ENCODE results near the gene BTAF1.

BTAF1 gene

DNA sequence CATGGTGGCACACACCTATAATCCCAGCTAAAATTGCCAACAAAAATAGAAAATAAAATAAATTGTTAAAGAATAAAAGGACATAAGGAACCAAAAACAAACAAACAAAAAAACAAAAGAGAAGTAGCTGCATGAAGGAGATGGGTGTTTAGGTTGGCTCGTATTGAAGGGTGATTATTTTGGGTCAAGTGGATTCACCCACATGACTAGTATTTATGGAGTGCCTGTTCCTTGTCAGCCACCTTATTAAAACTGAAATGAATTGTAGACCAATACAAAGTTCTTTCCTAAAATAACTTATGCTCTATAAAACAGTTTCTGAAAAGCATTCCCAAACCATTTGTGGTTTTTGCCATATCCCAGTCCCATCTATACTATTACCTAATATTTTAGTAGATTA lies 138.7 kb downstream of the BTAF1 start:
- TF ChIP-seq, protein P1, sequence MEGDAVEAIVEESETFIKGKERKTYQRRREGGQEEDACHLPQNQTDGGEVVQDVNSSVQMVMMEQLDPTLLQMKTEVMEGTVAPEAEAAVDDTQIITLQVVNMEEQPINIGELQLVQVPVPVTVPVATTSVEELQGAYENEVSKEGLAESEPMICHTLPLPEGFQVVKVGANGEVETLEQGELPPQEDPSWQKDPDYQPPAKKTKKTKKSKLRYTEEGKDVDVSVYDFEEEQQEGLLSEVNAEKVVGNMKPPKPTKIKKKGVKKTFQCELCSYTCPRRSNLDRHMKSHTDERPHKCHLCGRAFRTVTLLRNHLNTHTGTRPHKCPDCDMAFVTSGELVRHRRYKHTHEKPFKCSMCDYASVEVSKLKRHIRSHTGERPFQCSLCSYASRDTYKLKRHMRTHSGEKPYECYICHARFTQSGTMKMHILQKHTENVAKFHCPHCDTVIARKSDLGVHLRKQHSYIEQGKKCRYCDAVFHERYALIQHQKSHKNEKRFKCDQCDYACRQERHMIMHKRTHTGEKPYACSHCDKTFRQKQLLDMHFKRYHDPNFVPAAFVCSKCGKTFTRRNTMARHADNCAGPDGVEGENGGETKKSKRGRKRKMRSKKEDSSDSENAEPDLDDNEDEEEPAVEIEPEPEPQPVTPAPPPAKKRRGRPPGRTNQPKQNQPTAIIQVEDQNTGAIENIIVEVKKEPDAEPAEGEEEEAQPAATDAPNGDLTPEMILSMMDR (IDR thresholded peaks at IDR 0.05; ENCODE audit: low read depth, low read length), result no peak
- no peak for DNase-seq (ENCODE audit: low read depth in 2 of 2)
- H3K4me3 ChIP-seq (replicated peaks in 1 of 2; ENCODE audit: low read depth in 2 of 2, low read length in 2 of 2), result no peak overlapping the region

DNA sequence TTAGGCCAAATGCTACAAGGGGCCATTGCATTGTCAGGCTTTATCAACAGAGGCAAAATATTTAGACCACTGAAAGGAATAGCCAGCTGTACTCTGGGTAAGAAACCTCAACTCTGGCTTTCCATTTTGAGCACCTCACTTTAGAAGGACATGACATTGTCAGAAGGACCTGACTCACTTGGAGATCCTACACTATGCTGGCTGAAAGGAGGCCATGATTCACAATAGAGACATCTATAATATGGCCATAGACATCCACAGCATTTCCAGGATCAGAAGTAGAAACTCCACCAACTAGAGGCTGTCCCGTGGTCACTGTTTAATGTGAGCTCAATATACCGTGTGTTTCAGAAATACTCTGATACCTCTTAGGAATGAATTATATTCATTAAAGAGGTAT lies 140.9 kb downstream of the BTAF1 start:
- TF ChIP-seq, protein P1 (IDR thresholded peaks at IDR 0.05; ENCODE audit: low read depth, low read length), result no peak
- DNase-seq (ENCODE audit: low read depth in 2 of 2), result peak in 1 of 2 donors; percentile 26

DNA sequence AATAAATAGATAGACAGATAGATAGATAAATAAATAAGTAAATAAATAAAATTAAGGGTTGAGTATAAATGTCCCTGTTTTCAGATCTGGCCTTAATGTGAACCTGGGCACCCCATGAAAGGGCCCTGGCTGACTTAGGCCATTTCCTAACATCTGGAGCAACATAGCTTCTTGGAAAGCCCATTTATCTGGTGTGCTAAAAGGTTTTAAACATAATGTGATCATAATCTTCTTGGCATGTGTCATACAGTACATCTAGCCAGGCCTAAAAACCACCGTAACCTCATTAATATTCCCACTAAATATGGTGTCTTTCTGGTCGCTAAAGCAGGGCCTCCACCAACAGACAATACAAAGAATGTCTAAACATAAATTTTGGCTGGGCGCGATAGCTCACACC lies 142.8 kb downstream of the BTAF1 start:
- no peak overlapping the region for H3K4me3 ChIP-seq (replicated peaks in 1 of 2; ENCODE audit: low read depth in 2 of 2, low read length in 2 of 2)
- DNase-seq (ENCODE audit: low read depth in 2 of 2), result no peak
- TF ChIP-seq, protein P1 (IDR thresholded peaks at IDR 0.05; ENCODE audit: low read depth, low read length), result no peak

More for the DNA sequence above, 140.9 kb downstream of the BTAF1 start:
- H3K4me3 ChIP-seq (replicated peaks in 1 of 2; ENCODE audit: low read depth in 2 of 2, low read length in 2 of 2), result no peak overlapping the region

DNA sequence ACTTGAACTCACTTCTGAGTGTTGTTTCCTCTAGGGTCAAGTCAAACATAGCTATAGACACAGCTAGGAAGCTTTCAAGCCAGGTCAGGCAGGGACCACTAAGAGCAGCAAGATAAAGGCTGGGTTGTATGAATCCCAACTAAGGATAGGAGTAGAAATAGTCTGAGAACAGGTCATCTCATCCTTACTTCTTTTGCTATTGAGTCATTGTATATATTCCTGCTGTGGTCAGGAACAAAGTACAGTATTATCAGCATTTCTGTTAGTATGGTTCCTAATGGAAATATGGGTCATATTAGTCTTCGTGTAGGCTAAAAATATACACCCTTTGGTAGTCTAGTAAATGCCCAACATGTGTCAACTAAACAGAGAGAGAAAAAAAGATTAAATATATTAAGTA lies 145.3 kb downstream of the BTAF1 start:
- no peak overlapping the region for H3K4me3 ChIP-seq (replicated peaks in 1 of 2; ENCODE audit: low read depth in 2 of 2, low read length in 2 of 2)
- DNase-seq (ENCODE audit: low read depth in 2 of 2), result peak in 1 of 2 donors; percentile 18
- TF ChIP-seq, protein P1 (IDR thresholded peaks at IDR 0.05; ENCODE audit: low read depth, low read length), result no peak

DNA sequence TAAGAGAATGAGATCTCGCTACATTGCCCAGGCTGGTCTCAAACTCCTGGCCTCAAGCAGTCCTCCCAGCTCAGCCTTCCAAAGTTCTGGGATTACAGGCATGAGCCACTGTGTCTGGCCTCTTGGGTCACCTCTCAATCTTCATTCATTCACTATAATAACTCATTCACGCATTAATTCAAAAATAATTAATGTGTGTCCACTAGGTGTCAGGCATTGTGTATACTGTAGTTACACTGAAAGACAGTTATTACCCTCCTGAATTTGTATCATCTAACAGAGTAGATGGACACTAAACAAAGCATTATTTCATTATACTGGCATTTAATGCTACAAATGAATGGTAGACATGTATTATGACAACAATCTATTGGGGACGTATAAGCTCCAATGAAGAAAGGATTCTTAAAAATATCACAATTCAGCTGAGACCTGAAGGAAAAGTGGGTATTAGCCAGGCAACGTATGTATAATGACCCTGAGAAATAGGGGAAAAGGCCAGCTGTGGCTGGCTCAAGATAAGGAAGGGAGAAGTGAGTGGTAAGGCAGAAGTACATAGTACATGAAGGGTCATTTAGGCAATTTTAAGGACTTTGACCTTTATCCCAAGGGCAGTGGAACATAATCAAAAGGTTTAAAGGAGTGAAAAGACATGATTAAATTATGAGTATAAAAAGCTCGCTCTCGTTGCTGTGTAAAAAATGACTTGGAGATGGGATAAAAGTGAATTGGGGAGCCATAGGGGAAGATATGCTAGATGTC lies 150.7 kb downstream of the BTAF1 start:
- TF ChIP-seq, protein P1 (IDR thresholded peaks at IDR 0.05; ENCODE audit: low read depth, low read length), result no peak
- peak; percentile 18 to 21 for DNase-seq (ENCODE audit: low read depth in 2 of 2)
- H3K4me3 ChIP-seq (replicated peaks in 1 of 2; ENCODE audit: low read depth in 2 of 2, low read length in 2 of 2), result no peak overlapping the region

DNA sequence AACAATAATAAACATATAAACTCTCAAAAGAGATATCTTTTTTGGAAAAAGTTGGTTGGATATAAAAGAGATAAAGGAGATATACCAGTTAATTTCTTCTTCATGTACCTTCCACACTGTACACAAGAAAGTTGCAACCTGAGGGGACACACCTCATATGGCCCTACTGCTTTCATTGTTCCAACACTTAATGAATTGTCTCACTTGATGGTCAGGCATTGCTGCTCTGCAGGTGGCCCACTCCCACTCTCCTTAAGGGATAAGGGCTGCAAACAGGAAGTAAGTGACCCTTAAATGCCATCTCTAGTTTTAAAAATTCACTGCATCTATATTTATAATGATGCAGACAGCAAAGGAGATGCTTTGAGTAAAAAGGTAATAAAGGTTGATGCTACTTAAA lies 152.3 kb downstream of the BTAF1 start:
- DNase-seq (ENCODE audit: low read depth in 2 of 2), result no peak
- TF ChIP-seq, protein P1 (IDR thresholded peaks at IDR 0.05; ENCODE audit: low read depth, low read length), result no peak
- H3K4me3 ChIP-seq (replicated peaks in 1 of 2; ENCODE audit: low read depth in 2 of 2, low read length in 2 of 2), result no peak overlapping the region

DNA sequence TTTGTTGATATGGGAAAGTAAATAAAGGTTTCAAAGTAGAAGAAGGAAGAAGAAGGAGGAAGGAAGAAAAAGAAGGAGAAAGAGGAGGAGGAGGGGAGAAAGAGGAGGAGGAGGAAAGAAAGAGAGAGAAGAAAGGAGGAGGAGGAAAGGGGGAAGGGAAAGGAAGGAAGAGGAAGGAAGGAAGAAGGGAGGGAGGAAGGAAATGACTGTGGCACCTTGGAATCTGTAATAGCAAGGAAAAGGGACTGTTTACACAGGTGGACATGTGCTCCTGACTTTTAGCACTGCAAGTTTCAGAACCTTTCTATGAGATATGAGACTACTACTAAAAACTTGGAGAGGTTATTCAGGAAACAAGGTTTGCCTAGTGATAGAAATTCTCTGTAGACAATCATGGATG lies 153.2 kb downstream of the BTAF1 start:
- TF ChIP-seq, protein P1 (IDR thresholded peaks at IDR 0.05; ENCODE audit: low read depth, low read length), result no peak
- DNase-seq (ENCODE audit: low read depth in 2 of 2), result no peak
- H3K4me3 ChIP-seq (replicated peaks in 1 of 2; ENCODE audit: low read depth in 2 of 2, low read length in 2 of 2), result no peak overlapping the region
